ENCODE measurements around the gene ZNF775.
A peak's percentile ranks its signal among the peaks of the same experiment; 100 is the strongest.

Gene ZNF775

DNA sequence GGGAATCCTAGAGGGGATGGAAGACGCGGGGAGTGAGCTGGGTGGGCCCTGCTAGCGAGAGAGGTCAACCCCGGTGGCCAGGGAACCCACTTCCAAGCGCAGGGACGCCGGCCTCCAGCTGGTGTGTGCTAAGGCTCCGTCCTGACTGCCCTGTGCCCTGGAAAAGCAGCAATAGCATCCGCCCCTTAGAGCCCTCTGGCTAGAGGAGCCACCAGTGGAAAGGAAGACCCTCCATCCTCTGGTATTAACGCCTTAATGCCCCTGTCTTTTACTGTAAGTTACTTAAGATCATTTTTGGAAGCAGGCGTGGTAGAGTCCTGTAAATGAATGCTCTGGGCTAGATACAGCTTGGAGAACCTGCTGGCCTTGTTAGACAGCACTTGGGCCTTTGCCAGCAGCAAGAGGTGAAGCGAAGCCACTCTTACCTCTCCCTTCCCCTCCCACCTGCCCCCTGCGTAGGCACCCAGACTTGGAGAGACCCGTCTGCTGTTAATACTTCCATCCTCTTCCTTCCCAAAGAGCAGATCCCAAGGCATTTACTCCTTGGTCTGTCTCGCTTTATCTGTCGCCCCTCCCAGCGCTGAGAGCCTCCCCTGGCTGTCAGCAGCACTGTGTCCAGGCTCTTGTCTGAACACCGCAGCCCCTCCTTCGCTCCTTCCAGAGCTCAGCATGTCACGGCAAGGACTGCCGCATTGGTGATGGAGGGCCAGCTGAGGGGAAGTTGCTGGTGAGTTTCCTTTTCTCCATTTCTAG is 5.9 kb upstream of the ZNF775 start:
- Histone ChIP-seq H3K36me3 (peaks cover 61% of the 10 kb centered on the region), H3K27ac (peak overlapping the region; percentile 38)

GRCh38 chr7:150374026-150374425 is 5.1 kb upstream of the ZNF775 start:
- Histone ChIP-seq H3K9me3 (no peaks in the 10 kb centered on the region), H3K27ac (no peak overlapping the region), H3K9ac (peak overlapping the region; percentile 43; the same call in 1 of the 2 replicates), H3K27me3 (no peaks in the 10 kb centered on the region), H3K4me1 (peaks cover 82% of the 10 kb centered on the region), H3K36me3 (peaks cover 61% of the 10 kb centered on the region), H3K4me2 (no peak overlapping the region), H4K20me1 (peaks cover 84% of the 10 kb centered on the region), H3K4me3 (no peak overlapping the region)
- TF ChIP-seq Cebpa-rat (IDR thresholded peaks at IDR 0.05) = no peak

More for the DNA sequence above, 5.9 kb upstream of the ZNF775 start:
- no peak for TF ChIP-seq Cebpa-rat (IDR thresholded peaks at IDR 0.05)
- Histone ChIP-seq H3K4me3 (no peak overlapping the region), H3K4me2 (peak overlapping the region; percentile 21; the same call in 1 of the 2 replicates), H3K9ac (peak overlapping the region; percentile 43), H3K27me3 (no peaks in the 10 kb centered on the region), H4K20me1 (peaks cover 84% of the 10 kb centered on the region), H3K4me1 (peaks cover 78% of the 10 kb centered on the region), H3K9me3 (no peaks in the 10 kb centered on the region)

DNA sequence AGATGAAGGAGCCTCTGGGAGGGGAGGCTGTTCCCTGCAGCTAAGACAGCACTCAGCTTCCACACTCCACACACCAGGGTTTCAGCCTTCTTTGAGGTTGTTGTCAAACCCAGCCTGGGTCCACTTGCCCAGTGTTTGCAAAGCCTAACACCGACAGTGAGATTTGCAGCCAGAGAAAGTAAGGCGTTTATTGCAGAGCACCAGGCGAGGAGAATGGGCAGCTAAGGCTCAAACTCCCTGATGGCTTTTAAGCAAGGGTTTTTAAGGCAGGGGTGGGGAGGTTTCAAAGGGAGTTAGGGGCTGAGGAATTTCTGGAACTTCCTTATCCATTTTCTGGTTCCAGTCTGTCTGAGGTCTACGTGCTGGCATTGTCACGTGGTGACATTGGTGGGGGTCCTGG is 4.7 kb upstream of the ZNF775 start:
- peak overlapping the region; percentile 43; the same call in 1 of the 2 replicates for H3K9ac ChIP-seq
- no peaks in the 10 kb centered on the region for H3K9me3 ChIP-seq
- H3K27ac ChIP-seq = no peak overlapping the region
- peaks cover 83% of the 10 kb centered on the region for H4K20me1 ChIP-seq
- peaks cover 61% of the 10 kb centered on the region for H3K36me3 ChIP-seq
- no peak overlapping the region for H3K4me2 ChIP-seq
- no peak for TF ChIP-seq Cebpa-rat (IDR thresholded peaks at IDR 0.05)
- no peak overlapping the region for H3K4me3 ChIP-seq
- H3K4me1 ChIP-seq = peaks cover 82% of the 10 kb centered on the region
- no peaks in the 10 kb centered on the region for H3K27me3 ChIP-seq

- Histone ChIP-seq H3K36me3 (peaks cover 51% of the 10 kb centered on the region), H3K4me3 (no peak overlapping the region), H3K4me2 (peak overlapping the region; percentile 92), H3K27me3 (no peaks in the 10 kb centered on the region), H3K4me1 (peaks cover 80% of the 10 kb centered on the region), H4K20me1 (peaks cover 69% of the 10 kb centered on the region), H3K9me3 (no peaks in the 10 kb centered on the region), H3K9ac (0 out of 2 replicates have a peak overlapping the region, but pooled peaks have one; percentile 31), H3K27ac (peak overlapping the region; percentile 33; the same call in 1 of the 2 replicates)
- no peak for TF ChIP-seq Cebpa-rat (IDR thresholded peaks at IDR 0.05)
Observed at GRCh38 chr7:150375662-150376521, 3.2 kb upstream of the ZNF775 start.

DNA sequence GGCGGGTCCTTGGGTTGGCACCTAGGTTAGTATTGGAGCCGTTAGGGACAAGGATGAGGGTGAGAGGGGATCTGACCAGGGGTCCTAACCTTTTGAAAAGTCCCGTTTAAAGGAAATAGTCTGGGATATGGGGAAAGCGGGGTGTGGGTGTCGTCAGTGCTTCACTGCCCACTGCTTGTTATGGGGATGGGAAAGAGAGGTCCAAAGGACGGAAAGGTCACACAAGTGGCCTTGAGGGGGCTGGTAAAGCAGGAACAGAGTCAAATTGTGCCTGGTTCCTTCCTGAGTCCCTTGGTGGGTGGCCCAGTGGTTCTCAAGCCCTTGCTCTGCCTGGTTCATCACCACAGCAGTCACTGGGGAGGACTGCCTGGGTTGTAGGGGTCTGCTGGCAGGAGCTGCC is 2.6 kb upstream of the ZNF775 start:
- H3K36me3 ChIP-seq = peaks cover 44% of the 10 kb centered on the region
- no peak overlapping the region for H3K4me3 ChIP-seq
- peak overlapping the region; percentile 31; the same call in 1 of the 2 replicates for H3K9ac ChIP-seq
- no peak for TF ChIP-seq Cebpa-rat (IDR thresholded peaks at IDR 0.05)
- H4K20me1 ChIP-seq = peaks cover 62% of the 10 kb centered on the region
- H3K4me2 ChIP-seq = peak overlapping the region; percentile 92
- H3K4me1 ChIP-seq = peaks cover 76% of the 10 kb centered on the region
- peak overlapping the region; percentile 33; the same call in 1 of the 2 replicates for H3K27ac ChIP-seq
- H3K27me3 ChIP-seq = no peaks in the 10 kb centered on the region
- no peaks in the 10 kb centered on the region for H3K9me3 ChIP-seq

GRCh38 chr7:150377196-150377595 is 1.9 kb upstream of the ZNF775 start:
- H3K4me1 ChIP-seq = peaks cover 77% of the 10 kb centered on the region
- H3K9ac ChIP-seq = peak overlapping the region; percentile 31; the same call in 1 of the 2 replicates
- H3K27ac ChIP-seq = peak overlapping the region; percentile 33; the same call in 1 of the 2 replicates
- H3K36me3 ChIP-seq = peaks cover 38% of the 10 kb centered on the region
- peak overlapping the region; percentile 92 for H3K4me2 ChIP-seq
- no peaks in the 10 kb centered on the region for H3K9me3 ChIP-seq
- no peak overlapping the region for H3K4me3 ChIP-seq
- TF ChIP-seq Cebpa-rat (IDR thresholded peaks at IDR 0.05) = no peak
- H4K20me1 ChIP-seq = peaks cover 60% of the 10 kb centered on the region
- H3K27me3 ChIP-seq = no peaks in the 10 kb centered on the region

DNA sequence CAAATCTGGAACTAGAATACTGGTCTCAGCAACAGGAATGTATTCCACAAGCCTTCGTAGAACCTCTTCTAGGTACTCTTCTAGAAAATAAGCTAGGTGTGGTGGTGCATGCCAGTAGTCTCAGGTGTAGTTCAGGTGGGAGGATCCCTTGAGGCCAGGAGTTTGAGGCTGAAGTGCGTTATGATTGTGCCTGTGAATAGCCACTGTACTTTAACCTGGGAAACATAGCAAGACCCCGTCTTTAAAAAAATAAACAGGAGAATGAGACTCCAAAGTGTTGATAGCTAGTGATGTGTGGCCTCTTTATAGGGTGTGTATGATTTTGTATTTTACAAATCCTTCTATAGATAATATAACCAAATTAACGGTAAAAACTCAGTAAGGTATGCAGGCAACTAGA is 1.5 kb upstream of the ZNF775 start:
- peaks cover 60% of the 10 kb centered on the region for H4K20me1 ChIP-seq
- H3K27ac ChIP-seq = peak overlapping the region; percentile 93
- H3K9me3 ChIP-seq = no peaks in the 10 kb centered on the region
- no peak for TF ChIP-seq Cebpa-rat (IDR thresholded peaks at IDR 0.05)
- H3K4me2 ChIP-seq = peak overlapping the region; percentile 92
- H3K27me3 ChIP-seq = no peaks in the 10 kb centered on the region
- H3K4me3 ChIP-seq = no peak overlapping the region
- H3K9ac ChIP-seq = peak overlapping the region; percentile 31; the same call in 1 of the 2 replicates
- peaks cover 38% of the 10 kb centered on the region for H3K36me3 ChIP-seq
- H3K4me1 ChIP-seq = peaks cover 77% of the 10 kb centered on the region

- Histone ChIP-seq H3K4me1 (peaks cover 77% of the 10 kb centered on the region), H3K36me3 (peaks cover 36% of the 10 kb centered on the region), H3K27ac (peak overlapping the region; percentile 93), H3K4me2 (peak overlapping the region; percentile 92), H4K20me1 (peaks cover 60% of the 10 kb centered on the region), H3K9ac (peak overlapping the region; percentile 93), H3K27me3 (no peaks in the 10 kb centered on the region), H3K4me3 (peak overlapping the region; percentile 76), H3K9me3 (no peaks in the 10 kb centered on the region)
- TF ChIP-seq Cebpa-rat (IDR thresholded peaks at IDR 0.05) = no peak
Observed at GRCh38 chr7:150378115-150378852, 846 bp upstream of the ZNF775 start.
